H1 (cell line): ENCODE data around the gene PRR12.

Experiments
- CTCF ChIP-seq, 3 experiments: IDR thresholded peaks; 1 replicate in 2 of 3; 2 replicates in 1 of 3; pipeline versions ENCODE4 v1.5.1 to v1.6.1; 2011; ENCODE audit warnings: low read length in 3 of 3, mild to moderate bottlenecking in 3 of 3, inconsistent platforms in 2 of 3, low read depth in 1 of 3, moderate library complexity in 1 of 3; ENCODE audit not compliant: insufficient read depth in 1 of 3; ENCODE audit errors: control extremely low read depth in 1 of 3
- EP300 ChIP-seq, 2 experiments: IDR thresholded peaks; 1 replicate in 1 of 2; 2 replicates in 1 of 2; pipeline ENCODE4 v1.6.1; 2011 to 2012; ENCODE audit warnings: low read depth in 2 of 2, low read length in 2 of 2, mild to moderate bottlenecking in 2 of 2, borderline replicate concordance in 1 of 2, inconsistent platforms in 1 of 2, moderate library complexity in 1 of 2
- EZH2 ChIP-seq: fragments of 200-600 bp; sonication (generic); IDR thresholded peaks from 2 replicates; pipeline ENCODE4 v1.7.1; 2012; ENCODE audit warnings: low read depth, mild to moderate bottlenecking, moderate library complexity, low read length, inconsistent platforms; ENCODE audit not compliant: severe bottlenecking
- HDAC2 ChIP-seq, 2 experiments: fragments of 300-600 bp in 1 of 2; sonication (generic) in 1 of 2; IDR thresholded peaks; 2 replicates each; pipeline ENCODE4 v1.6.1; 2011 to 2012; ENCODE audit warnings: low read depth in 2 of 2, low read length in 2 of 2, mild to moderate bottlenecking in 2 of 2, moderate library complexity in 2 of 2, borderline replicate concordance in 1 of 2, inconsistent platforms in 1 of 2
- MAX ChIP-seq: IDR thresholded peaks from 2 replicates; pipeline ENCODE4 v1.6.1; 2012; ENCODE audit warnings: inconsistent platforms
- TEAD4 ChIP-seq: IDR thresholded peaks from 2 replicates; pipeline ENCODE4 v1.6.1; 2012; ENCODE audit warnings: low read depth, low read length, inconsistent platforms, mixed read lengths

- TF ChIP-seq MAX (no peak), EP300 (IDR thresholded peaks at IDR 0.05; ENCODE audit: borderline replicate concordance in 1 of 2, low read depth in 2 of 2, low read length in 2 of 2) (no peak), HDAC2 (IDR thresholded peaks at IDR 0.05; ENCODE audit: borderline replicate concordance in 1 of 2, low read depth in 2 of 2, low read length in 2 of 2) (no peak), TEAD4 (no peak), CTCF (IDR thresholded peaks at IDR 0.05; ENCODE audit: control extremely low read depth in 1 of 3, insufficient read depth in 1 of 3, low read depth in 1 of 3, low read length in 3 of 3) (no peak), EZH2 (no peak)
Measured at GRCh38 chr19:49629659-49630058, 38.7 kb downstream of the PRR12 start.
